Effector CD8-positive, alpha-beta T cell (primary cell): ENCODE results near the gene RRAS.

Experiments used
- DNase-seq: peaks from one replicate; lab custom pipeline; 2025; lab: John Stamatoyannopoulos, UW
- total RNA-seq, 4 experiments: gene quantifications; one replicate each; lab custom pipeline; 2026; lab: John Stamatoyannopoulos, UW

The RRAS gene
- total RNA-seq, result 4.4 to 8.3 (median 5.8) reads per million in 4 experiments

DNA sequence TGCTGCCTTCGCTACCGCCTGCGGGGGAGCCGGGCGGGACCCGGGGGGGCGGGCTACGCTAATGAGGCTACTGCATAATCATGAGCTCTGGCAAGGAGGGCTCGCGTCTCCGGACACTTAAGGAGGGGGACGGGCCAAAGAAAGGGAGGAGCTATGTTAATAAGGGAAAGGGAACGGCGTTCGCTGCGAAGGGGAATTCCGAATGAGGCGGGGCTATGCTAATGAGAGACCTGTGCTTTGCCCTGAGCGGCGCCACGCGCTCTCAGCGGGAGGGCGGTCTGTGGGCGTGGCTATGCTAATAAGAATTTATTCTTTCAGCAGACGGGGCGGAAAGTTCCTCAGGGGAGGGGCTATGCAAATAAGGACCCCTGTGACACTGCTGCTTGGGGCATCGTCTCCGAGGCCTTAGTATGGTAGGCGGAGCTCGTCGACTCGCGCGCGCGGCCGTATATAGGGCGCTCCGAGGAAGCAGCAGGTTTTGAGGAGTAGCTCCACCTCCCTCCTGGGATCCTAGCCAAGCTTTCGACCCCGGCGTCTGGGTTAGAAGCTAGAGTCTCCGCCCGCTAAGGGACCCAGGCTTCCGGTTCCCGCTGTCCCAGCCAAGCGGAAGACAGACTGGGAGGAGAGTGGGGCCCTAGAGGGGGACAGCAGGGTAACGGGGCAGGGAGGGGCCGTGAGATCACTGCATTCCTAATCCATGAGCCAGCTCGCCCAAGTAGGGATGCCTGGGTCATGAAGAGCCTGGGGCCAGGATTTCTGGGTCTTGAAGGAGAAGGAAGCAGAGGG is at the start of gene RRAS:
RRAS (minus strand) TSS at position 31 of the 786 bp plus-strand sequence. CDS start 45 bp downstream, outside the sequence.
- DNase-seq, result peak; percentile 99

GRCh38 chr19:49689133-49690078 is 49.5 kb upstream of the RRAS start, which contains the start of gene ADM5:
Gene ADM5 (plus strand): TSS chr19:49689594. CDS start chr19:49689838, 244 bp downstream.
- peak; percentile 9 for DNase-seq

- no peak for DNase-seq
These were observed 48.7 kb upstream of the RRAS start for GRCh38 chr19:49688531-49689132.

DNA sequence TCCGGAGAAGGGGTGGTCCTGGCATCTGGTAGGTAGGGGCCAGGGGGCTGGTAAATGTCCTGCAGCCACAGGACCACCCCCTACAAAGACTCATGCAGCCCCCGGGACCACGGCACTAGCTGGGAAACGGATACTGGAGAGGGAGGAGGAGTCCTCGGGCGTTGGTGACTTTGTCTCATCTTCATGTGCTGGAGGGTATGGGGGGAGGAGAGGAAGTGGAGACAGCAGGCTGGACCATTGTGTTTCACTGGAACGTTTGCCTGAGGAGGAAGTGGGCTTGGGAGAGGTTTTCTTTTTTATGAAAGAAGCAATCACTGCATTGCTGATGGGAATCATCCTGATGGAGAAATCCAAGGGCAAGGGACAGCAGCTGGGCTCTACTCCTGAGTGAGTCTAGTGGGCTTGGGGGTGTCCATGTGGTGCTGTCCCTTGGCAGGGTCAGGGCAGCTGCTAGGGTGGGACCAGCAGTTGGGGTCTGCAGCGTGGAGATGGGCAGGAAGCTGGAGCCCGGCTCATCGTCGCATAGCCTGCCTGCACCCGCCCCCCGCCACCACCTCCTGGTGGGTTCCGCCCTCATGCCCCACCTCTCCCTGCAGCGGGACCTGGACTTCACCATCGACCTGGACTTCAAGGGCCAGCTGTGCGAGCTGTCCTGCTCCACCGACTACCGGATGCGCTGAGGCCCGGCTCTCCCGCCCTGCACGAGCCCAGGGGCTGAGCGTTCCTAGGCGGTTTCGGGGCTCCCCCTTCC is 47.8 kb upstream of the RRAS start:
- DNase-seq, result no peak

- no peak for DNase-seq
These were observed 47.2 kb upstream of the RRAS start for GRCh38 chr19:49687150-49687549.

DNA sequence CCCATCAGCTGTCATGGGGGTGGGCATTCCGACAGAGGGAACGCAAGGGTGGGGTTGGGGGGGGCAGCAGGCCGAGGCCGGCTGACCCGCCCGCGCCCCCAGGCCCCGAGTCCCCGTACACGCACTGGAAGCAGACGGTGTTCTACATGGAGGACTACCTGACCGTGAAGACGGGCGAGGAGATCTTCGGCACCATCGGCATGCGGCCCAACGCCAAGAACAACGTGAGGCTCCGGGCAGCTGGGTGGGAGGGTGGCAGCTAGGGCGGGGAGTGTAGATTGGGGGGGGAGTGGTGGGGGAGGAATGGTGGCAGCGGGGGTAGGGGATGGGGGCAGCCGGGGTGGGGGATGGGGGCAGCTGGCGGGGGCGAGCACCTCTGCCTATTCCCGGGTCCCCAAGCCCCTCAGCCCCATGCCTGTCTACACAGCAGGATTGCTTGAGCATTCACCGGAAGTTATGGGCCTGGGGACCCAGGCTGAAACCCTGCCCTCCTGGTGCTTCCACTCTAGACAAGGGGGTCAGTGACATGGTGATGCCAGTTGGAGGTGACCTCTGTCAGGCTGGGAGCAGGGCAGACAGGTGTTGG is 46.7 kb upstream of the RRAS start:
- no peak for DNase-seq

GRCh38 chr19:49685845-49686332 is 45.9 kb upstream of the RRAS start:
- DNase-seq, result no peak

DNA sequence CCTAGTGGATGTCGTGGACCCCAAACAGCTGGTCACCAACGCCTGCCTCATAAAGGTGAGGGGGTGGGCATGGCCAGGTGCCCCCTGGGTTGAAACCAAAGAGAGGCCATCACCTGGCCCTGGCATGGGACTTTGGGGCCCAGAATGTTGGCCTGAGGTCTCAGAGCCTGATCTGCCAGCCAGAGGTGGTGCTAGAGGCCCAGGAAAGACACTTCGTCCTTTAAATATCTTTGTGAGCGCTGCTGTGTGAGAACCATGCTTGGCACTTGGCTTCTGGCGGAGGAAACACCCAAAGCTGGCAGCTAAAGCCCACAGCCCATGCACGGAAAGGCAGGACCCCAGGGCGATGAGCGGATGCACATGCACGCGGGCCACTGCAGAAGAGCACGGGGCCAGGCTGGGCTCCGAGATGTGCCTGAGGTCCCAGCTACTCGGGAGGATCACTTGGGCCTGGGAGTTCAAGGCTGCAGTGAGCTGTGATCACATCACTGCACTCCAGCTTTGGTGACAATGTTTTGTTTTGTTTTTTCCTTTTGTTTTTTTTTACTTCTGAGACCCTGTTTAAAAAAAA is 45.1 kb upstream of the RRAS start:
- DNase-seq, result no peak

- no peak for DNase-seq
These were observed 44.5 kb upstream of the RRAS start for GRCh38 chr19:49684251-49684982.

DNA sequence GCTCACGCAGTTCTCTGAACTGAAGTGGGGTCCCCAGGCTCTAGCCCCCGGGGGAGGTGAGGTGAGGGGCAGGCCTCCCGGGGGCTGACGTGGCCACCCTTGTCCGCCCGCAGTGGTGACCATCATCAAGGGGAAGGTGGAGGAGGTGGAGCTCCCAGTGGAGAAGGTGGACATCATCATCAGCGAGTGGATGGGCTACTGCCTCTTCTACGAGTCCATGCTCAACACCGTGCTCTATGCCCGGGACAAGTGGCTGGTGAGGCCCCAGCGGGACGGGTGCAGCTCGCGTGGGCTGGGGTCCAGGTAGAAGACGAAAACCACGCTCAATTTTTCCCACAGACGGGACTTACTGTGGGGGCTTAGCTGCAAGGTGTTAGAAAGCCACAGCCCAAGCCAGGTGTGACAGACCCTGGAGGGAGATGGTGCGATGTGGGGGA is 43.9 kb upstream of the RRAS start:
- DNase-seq, result no peak

GRCh38 chr19:49682274-49682673 is 42.3 kb upstream of the RRAS start:
- no peak for DNase-seq

- DNase-seq, result no peak
These were observed 41.9 kb upstream of the RRAS start for GRCh38 chr19:49681830-49682229.

- peak; percentile 89 for DNase-seq
These were observed 40.7 kb upstream of the RRAS start for GRCh38 chr19:49680421-49681351.

- DNase-seq, result no peak
These were observed 39.9 kb upstream of the RRAS start for GRCh38 chr19:49679771-49680413.

DNA sequence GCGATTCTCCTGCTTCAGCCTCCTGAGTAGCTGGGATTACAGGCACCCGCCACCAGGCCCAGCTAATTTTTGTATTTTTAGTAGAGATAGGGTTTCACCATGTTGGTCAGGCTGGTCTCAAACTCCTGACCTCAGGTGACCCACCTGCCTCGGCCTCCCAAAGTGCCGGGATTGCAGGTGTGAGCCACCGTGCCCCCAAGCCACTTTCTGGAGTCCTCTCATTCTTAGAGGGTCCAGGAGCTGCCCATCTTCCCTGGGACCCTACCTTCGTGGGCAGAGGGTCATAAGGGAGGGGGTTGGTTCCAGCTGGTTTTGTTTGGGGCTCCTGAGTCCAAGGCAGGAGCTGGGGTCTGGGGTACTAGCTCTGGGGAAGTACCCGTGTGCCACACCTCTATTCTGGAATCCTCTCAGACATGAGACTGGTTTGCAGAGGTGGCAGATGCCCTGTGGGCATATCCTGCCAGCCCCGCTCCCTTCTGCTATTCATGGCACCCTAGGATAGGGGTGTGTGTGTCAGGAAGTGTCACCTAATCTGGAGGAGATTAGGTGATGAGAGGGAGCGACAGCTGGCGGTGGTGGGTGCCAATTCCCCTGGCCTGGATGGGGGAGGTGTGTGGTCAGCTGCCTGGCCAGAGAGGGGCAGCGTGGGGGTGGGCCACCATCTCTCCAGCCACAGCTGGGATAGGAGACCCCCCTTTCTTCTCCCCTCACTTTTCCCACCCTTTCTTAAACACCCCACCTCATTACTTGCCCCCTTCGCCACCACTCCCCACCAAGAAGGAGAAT is 39.2 kb upstream of the RRAS start:
- no peak for DNase-seq

DNA sequence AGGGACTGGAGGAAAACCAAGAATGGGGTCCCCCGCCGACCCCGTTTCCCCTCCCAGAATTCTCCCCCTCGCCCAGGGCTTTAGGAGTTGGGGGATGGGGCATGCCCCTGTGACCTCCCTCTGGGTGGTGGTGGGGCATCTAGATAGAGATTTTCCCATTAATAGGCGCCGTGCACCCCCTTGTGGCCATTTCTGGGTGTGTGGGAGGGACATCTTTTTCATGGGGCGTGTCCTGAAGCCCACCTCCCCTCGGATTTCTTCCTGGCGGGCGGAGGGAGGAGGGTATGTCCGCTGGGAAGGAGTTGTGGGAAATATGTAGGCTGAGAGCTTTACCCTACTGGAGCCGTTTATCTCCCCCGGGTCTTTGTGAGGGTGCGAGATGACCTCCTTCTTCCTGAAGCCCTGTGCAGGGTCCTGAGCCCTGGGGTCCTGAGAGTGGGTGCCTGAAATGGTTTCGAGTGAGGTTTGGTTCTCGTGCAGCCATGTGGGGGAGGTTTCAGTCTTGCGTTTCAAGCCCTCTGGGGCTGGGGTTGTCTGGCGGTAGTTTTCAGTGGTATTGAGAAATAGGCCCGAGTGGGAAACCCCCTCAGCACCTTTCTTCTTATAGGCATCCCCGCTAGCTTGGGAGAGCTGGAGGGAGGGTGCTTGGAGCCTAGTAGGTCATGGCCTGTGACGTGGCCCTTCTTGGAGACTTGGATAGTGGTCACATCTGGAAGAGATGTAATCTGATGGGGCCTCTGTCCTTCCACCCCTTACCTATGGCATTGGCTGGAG is 38.1 kb upstream of the RRAS start:
- peak; percentile 73 for DNase-seq
